HUES48 (cell line): ENCODE results near the gene NANS.

Experiments used
- H3K27ac ChIP-seq: one replicate; pipeline ENCODE4 v1.7.0; 2013; ENCODE audit warnings: low read depth, low read length, inconsistent platforms
- H3K27me3 ChIP-seq: 2 replicates; pipeline ENCODE4 v1.6.1; 2013; ENCODE audit warnings: mild to moderate bottlenecking, low read length; ENCODE audit not compliant: control insufficient read depth, insufficient read depth
- H3K36me3 ChIP-seq: 2 replicates; pipeline ENCODE4 v1.6.1; 2013; ENCODE audit warnings: low read length; ENCODE audit not compliant: control insufficient read depth, insufficient read depth
- H3K4me1 ChIP-seq: 2 replicates; pipeline ENCODE4 v1.6.1; 2013; ENCODE audit warnings: mild to moderate bottlenecking, low read length; ENCODE audit not compliant: control insufficient read depth, insufficient read depth
- H3K4me3 ChIP-seq: 2 replicates; pipeline ENCODE4 v1.5.1; 2013; ENCODE audit warnings: mild to moderate bottlenecking, low read depth, low read length
- H3K9ac ChIP-seq: 2 replicates; pipeline ENCODE4 v1.6.1; 2013; ENCODE audit warnings: mild to moderate bottlenecking, low read depth, low read length, moderate library complexity
- H3K9me3 ChIP-seq: 2 replicates; pipeline ENCODE4 v1.6.1; 2013; ENCODE audit warnings: low read length; ENCODE audit not compliant: control insufficient read depth, insufficient read depth

The NANS gene

GRCh38 chr9:98132158-98132557, 75.6 kb downstream of the NANS start:
- Histone ChIP-seq H3K4me3 (no peak overlapping the region), H3K36me3 (peaks cover 30% of the 10 kb centered on the region), H3K9ac (no peak overlapping the region), H3K27ac (no peak overlapping the region), H3K9me3 (no peaks in the 10 kb centered on the region), H3K27me3 (no peaks in the 10 kb centered on the region), H3K4me1 (no peaks in the 10 kb centered on the region)
